Smooth muscle cell of the pulmonary artery (primary cell): Measurements from ENCODE around the gene KATNA1. TPM values are rescaled to one million over a fixed set of nuclear protein-coding genes. Genes with fewer than 3 reads are reported as not detected.

Experiments
- total RNA-seq: library from RNA; depleted of rRNA; stranded (reverse); fragments of >200 nt; gene quantifications from 2 replicates; pipeline ENCODE4 v1.2.3, GENCODE V29; 2014

KATNA1 gene
- total RNA-seq = 20.5 and 22.8 TPM in 2 replicates

DNA sequence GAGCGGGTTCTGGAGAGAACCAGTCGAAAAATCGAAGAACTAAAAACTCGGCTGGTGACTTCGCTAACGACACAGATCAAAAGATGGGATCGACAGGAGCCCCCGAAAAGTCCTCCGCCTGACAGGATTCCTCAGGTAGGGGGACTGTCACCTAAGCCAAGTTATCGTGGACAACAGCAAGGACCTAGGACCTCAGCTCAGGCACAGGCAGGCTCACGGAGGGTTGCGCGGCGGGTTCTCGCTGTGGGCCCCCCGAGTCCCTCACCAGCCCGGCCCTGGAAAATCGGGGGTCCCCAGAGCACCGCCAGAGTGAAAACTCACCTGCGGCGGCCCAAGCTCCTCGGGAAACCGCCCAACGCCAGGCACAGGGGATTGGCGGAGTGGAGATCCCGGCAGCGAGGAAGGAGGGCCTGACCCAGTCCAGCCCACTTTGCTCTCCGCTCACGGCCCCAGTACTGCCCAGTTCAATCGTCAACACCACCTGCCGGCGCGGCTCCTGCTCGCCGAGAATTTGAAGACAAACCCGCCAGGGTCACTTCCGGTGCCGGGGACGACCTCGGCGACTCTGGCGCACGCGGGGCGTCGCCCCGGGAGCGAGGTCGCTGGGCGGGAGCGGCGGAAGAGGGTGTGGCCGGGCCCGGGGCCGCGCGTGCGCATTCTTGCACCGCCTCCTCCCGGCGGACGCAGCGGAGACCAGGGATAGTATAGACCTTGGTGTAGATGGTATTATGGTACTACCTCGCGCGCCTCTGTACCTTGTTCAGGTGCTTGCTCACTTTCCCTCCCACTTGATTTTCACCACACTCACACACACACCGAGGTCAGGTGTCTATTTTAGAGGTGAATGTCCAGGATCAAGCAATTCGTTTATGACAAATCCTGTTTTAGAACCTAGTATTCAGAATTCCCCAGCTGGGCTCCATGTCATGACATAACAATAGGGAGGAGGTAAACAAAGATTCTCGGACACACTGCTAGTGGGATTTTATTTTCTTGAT lies at the start of gene KATNA1:
TSS of gene KATNA1 (minus strand) at position 567 of the 998 bp plus-strand sequence. CDS start 10,167 bp downstream, outside the sequence.

GRCh38 chr6:149565527-149566409 lies 82.7 kb downstream of the KATNA1 start, which contains the start of gene GINM1:
TSS of gene GINM1 (plus strand) at chr6:149566375. CDS start at chr6:149566415, 40 bp downstream.

GRCh38 chr6:149545754-149546471 lies 102.6 kb downstream of the KATNA1 start, which contains the start of gene PPIL4:
TSS of gene PPIL4 (minus strand) at chr6:149546043. CDS start at chr6:149546005, 38 bp downstream.

Other genes starting within 250 kb of the KATNA1 start
- gene SUMO4, start 248.5 kb downstream of the KATNA1 start, total RNA-seq = 1.2 and 1.7 TPM in 2 replicates
- 0.17 and 0.33 TPM in 2 replicates for gene ZC3H12D, start 163.7 kb downstream of the KATNA1 start, total RNA-seq
- 26.5 and 32.4 TPM in 2 replicates for gene PPIL4, start 102.7 kb downstream of the KATNA1 start, total RNA-seq
- gene GINM1, start 82.3 kb downstream of the KATNA1 start, total RNA-seq = 70.2 and 94.7 TPM in 2 replicates
- 12.7 and 14.1 TPM in 2 replicates for gene LATS1, start 69.4 kb upstream of the KATNA1 start, total RNA-seq
- 16.0 and 17.6 TPM in 2 replicates for gene NUP43, start 97.8 kb upstream of the KATNA1 start, total RNA-seq
- gene PCMT1, start 101.0 kb upstream of the KATNA1 start, total RNA-seq = 80.2 and 104 TPM in 2 replicates
- gene LRP11, start 215.6 kb upstream of the KATNA1 start, total RNA-seq = 66.3 and 90.1 TPM in 2 replicates
- 0.17 and 0.26 TPM in 2 replicates for gene RAET1E, start 249.4 kb upstream of the KATNA1 start, total RNA-seq